Measurements from ENCODE around the gene AUTS2.
A peak's percentile ranks its signal among the peaks of the same experiment; 100 is the strongest.

Gene AUTS2

DNA sequence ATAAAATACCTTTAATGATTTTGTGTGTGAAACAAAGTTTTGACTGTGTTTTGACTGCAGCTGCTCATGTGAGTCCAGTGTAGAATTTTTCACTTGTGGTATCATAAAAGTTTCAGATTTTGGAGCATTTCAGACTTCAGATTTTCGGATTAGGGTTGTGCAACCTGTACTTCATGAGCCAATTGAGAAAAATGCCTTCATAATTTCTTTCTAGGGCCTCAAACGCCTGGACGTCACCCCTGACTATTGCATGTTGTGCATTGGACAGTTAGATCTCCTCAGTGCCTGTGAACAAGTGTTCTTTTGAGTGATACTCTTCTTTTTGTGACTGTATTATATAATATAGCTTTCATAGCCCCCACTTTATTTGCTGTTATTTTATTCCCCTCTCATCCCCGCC is 161.1 kb downstream of the AUTS2 start:
- Histone ChIP-seq H3K27ac (ENCODE audit: extremely low read depth, low read depth, low read length) (no peak overlapping the region), H3K4me3 (ENCODE audit: low read depth, low read length) (no peak overlapping the region), H3K4me1 (ENCODE audit: control insufficient read depth, insufficient read depth, low read length) (peaks cover 42% of the 10 kb centered on the region), H3K9me3 (ENCODE audit: control insufficient read depth, insufficient read depth, low read depth, low read length) (no peaks in the 10 kb centered on the region), H3K36me3 (ENCODE audit: control insufficient read depth in 2 of 2, insufficient read depth in 1 of 2, low read length in 2 of 2) (no peaks in the 10 kb centered on the region)
- ChIA-PET POLR2A (no interaction called here), CTCF (no interaction called here)
- TF ChIP-seq ZNF138 (tag by site-specific recombination; IDR thresholded peaks at IDR 0.05; ENCODE audit: borderline replicate concordance) (no peak), ZNF426 (tag by site-specific recombination; IDR thresholded peaks at IDR 0.05) (no peak), ZNF140 (tag by site-specific recombination; IDR thresholded peaks at IDR 0.05) (no peak), OVOL3 (tag by site-specific recombination; IDR thresholded peaks at IDR 0.05) (no peak), ZNF785 (tag by site-specific recombination; IDR thresholded peaks at IDR 0.05) (no peak), ZNF184 (tag by site-specific recombination; IDR thresholded peaks at IDR 0.05) (no peak)
- TF ChIP-seq, protein P1, sequence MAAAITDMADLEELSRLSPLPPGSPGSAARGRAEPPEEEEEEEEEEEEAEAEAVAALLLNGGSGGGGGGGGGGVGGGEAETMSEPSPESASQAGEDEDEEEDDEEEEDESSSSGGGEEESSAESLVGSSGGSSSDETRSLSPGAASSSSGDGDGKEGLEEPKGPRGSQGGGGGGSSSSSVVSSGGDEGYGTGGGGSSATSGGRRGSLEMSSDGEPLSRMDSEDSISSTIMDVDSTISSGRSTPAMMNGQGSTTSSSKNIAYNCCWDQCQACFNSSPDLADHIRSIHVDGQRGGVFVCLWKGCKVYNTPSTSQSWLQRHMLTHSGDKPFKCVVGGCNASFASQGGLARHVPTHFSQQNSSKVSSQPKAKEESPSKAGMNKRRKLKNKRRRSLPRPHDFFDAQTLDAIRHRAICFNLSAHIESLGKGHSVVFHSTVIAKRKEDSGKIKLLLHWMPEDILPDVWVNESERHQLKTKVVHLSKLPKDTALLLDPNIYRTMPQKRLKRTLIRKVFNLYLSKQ (tag by site-specific recombination; IDR thresholded peaks at IDR 0.05; ENCODE audit: borderline replicate concordance): no peak
- TF ChIP-seq, protein P2, sequence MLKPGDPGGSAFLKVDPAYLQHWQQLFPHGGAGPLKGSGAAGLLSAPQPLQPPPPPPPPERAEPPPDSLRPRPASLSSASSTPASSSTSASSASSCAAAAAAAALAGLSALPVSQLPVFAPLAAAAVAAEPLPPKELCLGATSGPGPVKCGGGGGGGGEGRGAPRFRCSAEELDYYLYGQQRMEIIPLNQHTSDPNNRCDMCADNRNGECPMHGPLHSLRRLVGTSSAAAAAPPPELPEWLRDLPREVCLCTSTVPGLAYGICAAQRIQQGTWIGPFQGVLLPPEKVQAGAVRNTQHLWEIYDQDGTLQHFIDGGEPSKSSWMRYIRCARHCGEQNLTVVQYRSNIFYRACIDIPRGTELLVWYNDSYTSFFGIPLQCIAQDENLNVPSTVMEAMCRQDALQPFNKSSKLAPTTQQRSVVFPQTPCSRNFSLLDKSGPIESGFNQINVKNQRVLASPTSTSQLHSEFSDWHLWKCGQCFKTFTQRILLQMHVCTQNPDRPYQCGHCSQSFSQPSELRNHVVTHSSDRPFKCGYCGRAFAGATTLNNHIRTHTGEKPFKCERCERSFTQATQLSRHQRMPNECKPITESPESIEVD (tag by site-specific recombination; IDR thresholded peaks at IDR 0.05): no peak

- ChIA-PET CTCF (no interaction called here), POLR2A (no interaction called here)
- H3K9me3 ChIP-seq (ENCODE audit: control insufficient read depth, insufficient read depth, low read depth, low read length): no peaks in the 10 kb centered on the region
- no peak overlapping the region for H3K27ac ChIP-seq (ENCODE audit: extremely low read depth, low read depth, low read length)
- H3K4me1 ChIP-seq (ENCODE audit: control insufficient read depth, insufficient read depth, low read length): peaks cover 38% of the 10 kb centered on the region
- TF ChIP-seq ZNF585B (tag by site-specific recombination; IDR thresholded peaks at IDR 0.05): no peak
- TF ChIP-seq, protein P3, sequence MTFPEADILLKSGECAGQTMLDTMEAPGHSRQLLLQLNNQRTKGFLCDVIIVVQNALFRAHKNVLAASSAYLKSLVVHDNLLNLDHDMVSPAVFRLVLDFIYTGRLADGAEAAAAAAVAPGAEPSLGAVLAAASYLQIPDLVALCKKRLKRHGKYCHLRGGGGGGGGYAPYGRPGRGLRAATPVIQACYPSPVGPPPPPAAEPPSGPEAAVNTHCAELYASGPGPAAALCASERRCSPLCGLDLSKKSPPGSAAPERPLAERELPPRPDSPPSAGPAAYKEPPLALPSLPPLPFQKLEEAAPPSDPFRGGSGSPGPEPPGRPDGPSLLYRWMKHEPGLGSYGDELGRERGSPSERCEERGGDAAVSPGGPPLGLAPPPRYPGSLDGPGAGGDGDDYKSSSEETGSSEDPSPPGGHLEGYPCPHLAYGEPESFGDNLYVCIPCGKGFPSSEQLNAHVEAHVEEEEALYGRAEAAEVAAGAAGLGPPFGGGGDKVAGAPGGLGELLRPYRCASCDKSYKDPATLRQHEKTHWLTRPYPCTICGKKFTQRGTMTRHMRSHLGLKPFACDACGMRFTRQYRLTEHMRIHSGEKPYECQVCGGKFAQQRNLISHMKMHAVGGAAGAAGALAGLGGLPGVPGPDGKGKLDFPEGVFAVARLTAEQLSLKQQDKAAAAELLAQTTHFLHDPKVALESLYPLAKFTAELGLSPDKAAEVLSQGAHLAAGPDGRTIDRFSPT (tag by site-specific recombination; IDR thresholded peaks at IDR 0.05): no peak
- TF ChIP-seq ZNF214 (tag by site-specific recombination; IDR thresholded peaks at IDR 0.05; ENCODE audit: borderline replicate concordance): no peak
- peak; percentile 97; the same call in 1 of the 2 replicates for TF ChIP-seq ZNF660 (tag by site-specific recombination; IDR thresholded peaks at IDR 0.05)
- TF ChIP-seq ZBTB20 (tag by site-specific recombination; IDR thresholded peaks at IDR 0.05): 0 out of 2 replicates have a peak, but pooled peaks have one; percentile 17
- no peak overlapping the region for H3K4me3 ChIP-seq (ENCODE audit: low read depth, low read length)
- no peaks in the 10 kb centered on the region for H3K36me3 ChIP-seq (ENCODE audit: control insufficient read depth in 2 of 2, insufficient read depth in 1 of 2, low read length in 2 of 2)
Observed at GRCh38 chr7:69761290-69761922, 163.1 kb downstream of the AUTS2 start.

GRCh38 chr7:69762821-69763352 is 164.6 kb downstream of the AUTS2 start:
- ChIA-PET POLR2A (no interaction called here), CTCF (interaction anchor here (0.7 kb wide), 1 partner anchor 68 kb away, joined by 3 read pairs; no protein-coding TSS in a partner anchor)
- TF ChIP-seq ZNF701 (tag by site-specific recombination; IDR thresholded peaks at IDR 0.05): no peak
- no peak for TF ChIP-seq SALL2 (tag by site-specific recombination; IDR thresholded peaks at IDR 0.05; ENCODE audit: borderline replicate concordance)
- no peak for TF ChIP-seq WT1 (tag by site-specific recombination; IDR thresholded peaks at IDR 0.05)
- TF ChIP-seq ZFP3 (tag by site-specific recombination; IDR thresholded peaks at IDR 0.05; ENCODE audit: low read depth): no peak
- no peak for TF ChIP-seq BCL11B (tag by site-specific recombination; IDR thresholded peaks at IDR 0.05; ENCODE audit: low read depth)
- no peak for TF ChIP-seq ZBTB48 (tag by site-specific recombination; IDR thresholded peaks at IDR 0.05)
- no peak for TF ChIP-seq ZNF473 (tag by site-specific recombination; IDR thresholded peaks at IDR 0.05)
- TF ChIP-seq ZNF843 (tag by site-specific recombination; IDR thresholded peaks at IDR 0.05): no peak
- no peak for TF ChIP-seq KLF10 (tag by site-specific recombination; IDR thresholded peaks at IDR 0.05)
- no peak for TF ChIP-seq ZNF114 (tag by site-specific recombination; IDR thresholded peaks at IDR 0.05)
- Histone ChIP-seq H3K4me1 (ENCODE audit: control insufficient read depth, insufficient read depth, low read length) (peaks cover 29% of the 10 kb centered on the region), H3K9me3 (ENCODE audit: control insufficient read depth, insufficient read depth, low read depth, low read length) (no peaks in the 10 kb centered on the region), H3K27ac (ENCODE audit: extremely low read depth, low read depth, low read length) (no peak overlapping the region), H3K4me3 (ENCODE audit: low read depth, low read length) (no peak overlapping the region), H3K36me3 (ENCODE audit: control insufficient read depth in 2 of 2, insufficient read depth in 1 of 2, low read length in 2 of 2) (no peaks in the 10 kb centered on the region)
